Measurements from ENCODE around the gene HK2.
A peak's percentile ranks its signal among the peaks of the same experiment; 100 is the strongest.
"Not testable (repeated sequence)": the region's sequence is repeated elsewhere in the genome, so short reads cannot be mapped to it uniquely, and the experiment has no call there.

HK2 gene

GRCh38 chr2:74849228-74849892, 15.4 kb downstream of the HK2 start:
- H3K4me3 ChIP-seq (ENCODE audit: low read length) = no peak overlapping the region
- WGBS = 50% methylated on average over 8 of the region's 8 CpGs
- peak overlapping the region; percentile 83 for H3K27ac ChIP-seq (ENCODE audit: low read depth, low read length)
- peaks cover 48% of the 10 kb centered on the region for H3K4me1 ChIP-seq (ENCODE audit: insufficient read depth, low read length)
- H3K9ac ChIP-seq (ENCODE audit: low read depth, low read length) = peak overlapping the region; percentile 33; the same call in 1 of the 2 replicates
- H3K9me3 ChIP-seq (ENCODE audit: insufficient read depth, low read depth, low read length) = no peaks in the 10 kb centered on the region
- H3K36me3 ChIP-seq (ENCODE audit: insufficient read depth, low read length) = peaks cover 4% of the 10 kb centered on the region
- H3K27me3 ChIP-seq (ENCODE audit: insufficient read depth, low read length) = no peaks in the 10 kb centered on the region

- Histone ChIP-seq H3K27ac (ENCODE audit: low read depth, low read length) (no peak overlapping the region), H3K9me3 (ENCODE audit: insufficient read depth, low read depth, low read length) (no peaks in the 10 kb centered on the region), H3K9ac (ENCODE audit: low read depth, low read length) (no peak overlapping the region), H3K27me3 (ENCODE audit: insufficient read depth, low read length) (no peaks in the 10 kb centered on the region), H3K36me3 (ENCODE audit: insufficient read depth, low read length) (peaks cover 16% of the 10 kb centered on the region), H3K4me1 (ENCODE audit: insufficient read depth, low read length) (peaks cover 37% of the 10 kb centered on the region), H3K4me3 (ENCODE audit: low read length) (no peak overlapping the region)
- WGBS = 94% methylated on average over 3 of the region's 3 CpGs
These were observed 16.7 kb downstream of the HK2 start for GRCh38 chr2:74850496-74851190.

DNA sequence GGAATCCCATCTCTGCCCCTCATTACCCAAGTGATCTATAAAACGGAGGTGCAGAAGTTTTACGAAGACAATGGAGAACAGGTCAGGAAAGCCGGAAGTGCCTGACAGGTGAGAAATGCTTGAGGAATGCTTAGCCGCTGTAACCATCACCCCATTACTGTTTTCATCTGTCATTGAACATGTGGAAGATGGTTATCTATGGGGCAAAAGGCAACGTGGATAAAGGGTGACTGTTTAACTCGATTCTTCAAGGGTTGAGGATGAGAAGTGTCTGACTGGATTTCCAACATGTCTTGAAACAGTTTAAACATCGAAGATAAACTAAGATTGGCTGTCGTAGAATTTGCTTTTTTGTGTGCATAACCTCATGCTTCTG, 17.3 kb downstream of the HK2 start:
- Histone ChIP-seq H3K9ac (ENCODE audit: low read depth, low read length) (no peak overlapping the region), H3K9me3 (ENCODE audit: insufficient read depth, low read depth, low read length) (no peaks in the 10 kb centered on the region), H3K4me3 (ENCODE audit: low read length) (no peak overlapping the region), H3K36me3 (ENCODE audit: insufficient read depth, low read length) (peaks cover 22% of the 10 kb centered on the region), H3K27me3 (ENCODE audit: insufficient read depth, low read length) (no peaks in the 10 kb centered on the region), H3K4me1 (ENCODE audit: insufficient read depth, low read length) (peaks cover 32% of the 10 kb centered on the region), H3K27ac (ENCODE audit: low read depth, low read length) (no peak overlapping the region)
- WGBS = 93% methylated on average over 8 of the region's 8 CpGs

DNA sequence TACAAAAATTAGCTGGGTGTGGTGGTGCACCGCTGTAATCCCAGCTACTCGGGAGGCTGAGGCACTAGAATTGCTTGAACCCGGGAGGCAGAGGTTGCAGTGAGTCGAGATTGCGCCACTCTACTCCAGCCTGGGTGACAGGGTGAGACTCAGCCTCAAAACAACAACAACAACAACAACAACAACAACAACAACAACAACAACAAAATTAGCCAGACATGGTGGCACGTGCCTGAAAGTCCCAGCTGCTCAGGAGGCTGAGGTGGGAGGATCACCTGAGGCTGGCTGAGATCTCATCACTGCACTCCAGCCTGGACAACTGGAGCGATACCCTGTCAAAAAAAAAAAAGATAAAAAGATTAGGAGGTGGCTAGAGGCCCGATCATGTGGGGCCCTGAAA, 19.4 kb downstream of the HK2 start:
- H3K9ac ChIP-seq (ENCODE audit: low read depth, low read length); H3K9me3 ChIP-seq (ENCODE audit: insufficient read depth, low read depth, low read length); H3K27ac ChIP-seq (ENCODE audit: low read depth, low read length); H3K4me3 ChIP-seq (ENCODE audit: low read length); H3K27me3 ChIP-seq (ENCODE audit: insufficient read depth, low read length): not testable (repeated sequence)
- 95% methylated on average over 8 of the region's 8 CpGs for WGBS
- Histone ChIP-seq H3K36me3 (ENCODE audit: insufficient read depth, low read length) (peaks cover 42% of the 10 kb centered on the region), H3K4me1 (ENCODE audit: insufficient read depth, low read length) (peaks cover 23% of the 10 kb centered on the region)

DNA sequence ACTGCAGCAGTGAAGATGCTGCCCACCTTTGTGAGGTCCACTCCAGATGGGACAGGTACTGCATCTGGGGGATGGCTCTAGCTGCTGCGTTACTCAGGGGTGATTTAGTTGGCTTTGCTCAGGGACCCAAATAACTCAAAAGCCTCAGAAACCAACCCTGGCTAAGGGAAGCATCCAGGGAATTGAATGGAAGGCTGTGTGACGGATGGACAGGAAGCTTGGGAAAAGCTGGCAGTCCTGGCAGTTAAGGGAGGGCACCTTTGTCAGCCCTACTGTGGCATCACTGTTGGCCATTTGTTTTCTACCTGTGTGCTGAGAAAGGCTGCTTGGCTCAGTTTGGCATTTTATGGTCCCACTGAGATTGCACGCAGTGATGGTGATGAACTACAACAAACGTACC, 20.5 kb downstream of the HK2 start:
- Histone ChIP-seq H3K9me3 (ENCODE audit: insufficient read depth, low read depth, low read length) (no peaks in the 10 kb centered on the region), H3K36me3 (ENCODE audit: insufficient read depth, low read length) (peaks cover 50% of the 10 kb centered on the region), H3K4me3 (ENCODE audit: low read length) (no peak overlapping the region), H3K27me3 (ENCODE audit: insufficient read depth, low read length) (no peaks in the 10 kb centered on the region), H3K27ac (ENCODE audit: low read depth, low read length) (no peak overlapping the region), H3K4me1 (ENCODE audit: insufficient read depth, low read length) (peaks cover 13% of the 10 kb centered on the region), H3K9ac (ENCODE audit: low read depth, low read length) (no peak overlapping the region)
- 93% methylated on average over 4 of the region's 4 CpGs for WGBS

DNA sequence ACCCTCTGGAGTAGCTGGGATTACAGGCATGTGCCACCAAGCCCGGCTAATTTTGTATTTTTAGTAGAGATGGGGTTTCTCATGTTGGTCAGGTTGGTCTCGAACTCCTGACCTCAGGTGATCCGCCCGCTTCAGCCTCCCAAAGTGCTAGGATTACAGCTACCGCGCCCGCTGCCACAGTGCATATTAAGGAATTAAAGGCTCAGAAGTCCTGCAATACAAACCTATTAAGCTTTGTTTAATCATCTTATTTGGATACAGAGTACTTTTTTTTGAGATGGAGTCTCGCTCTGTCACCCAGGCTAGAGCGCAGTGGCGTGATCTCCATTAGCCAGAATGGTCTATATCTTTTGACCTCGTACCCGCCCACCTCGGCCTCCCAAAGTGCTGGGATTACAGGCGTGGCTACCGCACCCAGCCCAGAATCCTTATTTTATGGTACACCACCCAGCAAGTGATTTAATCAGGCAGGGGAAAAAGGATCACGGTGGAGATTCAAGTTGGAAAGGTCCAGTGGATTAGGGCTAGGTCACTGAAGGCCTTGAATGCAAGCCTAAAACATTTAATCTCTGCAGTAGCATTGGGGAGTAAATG, 21.3 kb downstream of the HK2 start:
- H3K4me1 ChIP-seq (ENCODE audit: insufficient read depth, low read length); H3K27me3 ChIP-seq (ENCODE audit: insufficient read depth, low read length); H3K9me3 ChIP-seq (ENCODE audit: insufficient read depth, low read depth, low read length); H3K27ac ChIP-seq (ENCODE audit: low read depth, low read length); H3K4me3 ChIP-seq (ENCODE audit: low read length); H3K9ac ChIP-seq (ENCODE audit: low read depth, low read length): not testable (repeated sequence)
- 95% methylated on average over 16 of the region's 16 CpGs for WGBS
- H3K36me3 ChIP-seq (ENCODE audit: insufficient read depth, low read length) = peaks cover 55% of the 10 kb centered on the region

DNA sequence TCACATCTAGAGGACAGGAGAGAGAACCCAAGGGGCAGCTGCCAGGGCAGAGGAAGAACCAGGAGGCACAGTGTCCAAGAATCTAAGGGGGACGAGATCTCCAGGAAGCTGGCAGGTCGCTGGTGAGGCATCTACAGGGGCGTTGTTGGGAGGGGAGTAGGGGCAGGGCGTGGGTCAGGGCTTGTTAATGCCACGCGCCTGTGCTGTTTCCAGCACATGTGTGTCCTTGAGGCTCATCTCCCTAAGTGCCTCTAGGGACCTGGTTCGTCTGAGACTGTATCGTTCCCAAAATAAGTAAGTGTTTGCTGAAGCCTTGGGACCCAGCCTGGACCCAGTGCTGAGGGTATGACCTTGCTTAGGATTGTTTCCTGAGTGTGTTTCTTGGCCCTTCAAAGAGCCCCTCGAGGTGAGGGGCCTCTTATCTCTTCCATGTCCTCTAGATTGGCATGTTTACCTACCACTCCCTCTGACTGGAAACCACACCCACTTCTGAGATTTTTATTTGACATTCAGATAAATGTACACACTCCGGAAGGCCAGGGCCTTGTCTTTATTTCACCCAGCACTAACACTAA, 22.2 kb downstream of the HK2 start:
- no peak overlapping the region for H3K4me3 ChIP-seq (ENCODE audit: low read length)
- no peaks in the 10 kb centered on the region for H3K27me3 ChIP-seq (ENCODE audit: insufficient read depth, low read length)
- no peak overlapping the region for H3K9ac ChIP-seq (ENCODE audit: low read depth, low read length)
- H3K9me3 ChIP-seq (ENCODE audit: insufficient read depth, low read depth, low read length) = no peaks in the 10 kb centered on the region
- 90% methylated on average over 10 of the region's 10 CpGs for WGBS
- H3K4me1 ChIP-seq (ENCODE audit: insufficient read depth, low read length) = no peaks in the 10 kb centered on the region
- H3K27ac ChIP-seq (ENCODE audit: low read depth, low read length) = no peak overlapping the region
- H3K36me3 ChIP-seq (ENCODE audit: insufficient read depth, low read length) = peaks cover 60% of the 10 kb centered on the region

DNA sequence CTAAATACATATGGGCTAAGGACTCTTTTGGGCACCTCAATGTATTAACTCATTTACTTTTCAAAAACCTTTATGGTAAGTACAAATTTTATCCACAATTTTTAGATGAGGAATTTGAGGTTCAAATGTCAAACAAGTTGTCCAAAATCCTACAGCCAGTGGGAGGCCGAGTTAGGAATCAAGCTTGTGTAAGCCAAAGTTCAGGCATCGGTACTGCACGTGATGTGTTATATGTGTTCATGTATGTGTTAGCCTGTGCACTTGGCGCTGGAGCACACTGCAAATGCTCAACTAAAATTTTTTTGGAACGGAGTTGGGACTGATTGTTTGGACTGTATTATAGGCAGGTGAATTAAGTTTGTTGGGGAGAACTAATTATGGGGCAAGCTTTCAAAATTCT, 22.7 kb downstream of the HK2 start:
- no peak overlapping the region for H3K9ac ChIP-seq (ENCODE audit: low read depth, low read length)
- H3K4me3 ChIP-seq (ENCODE audit: low read length) = no peak overlapping the region
- peaks cover 64% of the 10 kb centered on the region for H3K36me3 ChIP-seq (ENCODE audit: insufficient read depth, low read length)
- H3K27ac ChIP-seq (ENCODE audit: low read depth, low read length) = no peak overlapping the region
- no peaks in the 10 kb centered on the region for H3K9me3 ChIP-seq (ENCODE audit: insufficient read depth, low read depth, low read length)
- H3K4me1 ChIP-seq (ENCODE audit: insufficient read depth, low read length) = no peaks in the 10 kb centered on the region
- WGBS = 94% methylated on average over 5 of the region's 5 CpGs
- no peaks in the 10 kb centered on the region for H3K27me3 ChIP-seq (ENCODE audit: insufficient read depth, low read length)

- H3K4me1 ChIP-seq (ENCODE audit: insufficient read depth, low read length) = no peaks in the 10 kb centered on the region
- H3K27ac ChIP-seq (ENCODE audit: low read depth, low read length) = no peak overlapping the region
- H3K9ac ChIP-seq (ENCODE audit: low read depth, low read length) = no peak overlapping the region
- H3K9me3 ChIP-seq (ENCODE audit: insufficient read depth, low read depth, low read length) = no peaks in the 10 kb centered on the region
- WGBS = 94% methylated on average over 4 of the region's 4 CpGs
- H3K36me3 ChIP-seq (ENCODE audit: insufficient read depth, low read length) = peaks cover 70% of the 10 kb centered on the region
- no peak overlapping the region for H3K4me3 ChIP-seq (ENCODE audit: low read length)
- H3K27me3 ChIP-seq (ENCODE audit: insufficient read depth, low read length) = no peaks in the 10 kb centered on the region
These were observed 23.3 kb downstream of the HK2 start for GRCh38 chr2:74857215-74857614.

DNA sequence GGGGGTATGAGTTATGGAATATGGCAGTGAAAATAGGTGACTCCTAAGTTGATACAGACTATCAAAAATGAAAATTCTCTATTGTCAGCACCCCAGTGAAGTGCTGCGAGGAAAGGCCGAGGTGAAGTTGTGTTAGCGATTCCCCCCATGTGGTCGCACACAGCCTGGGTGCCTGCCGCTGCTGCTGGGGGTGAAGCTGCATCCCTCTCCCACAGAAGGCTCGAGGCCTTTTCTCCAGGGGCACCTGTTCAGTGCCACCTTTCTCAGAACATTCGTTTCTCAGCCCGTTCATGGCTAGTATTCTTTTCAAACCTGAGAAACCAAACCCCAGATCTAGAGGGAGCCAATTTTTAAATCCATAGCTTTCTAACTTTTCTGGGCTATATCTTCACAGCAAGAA, 23.8 kb downstream of the HK2 start:
- WGBS = 97% methylated on average over 8 of the region's 8 CpGs
- H3K36me3 ChIP-seq (ENCODE audit: insufficient read depth, low read length) = peaks cover 71% of the 10 kb centered on the region

DNA sequence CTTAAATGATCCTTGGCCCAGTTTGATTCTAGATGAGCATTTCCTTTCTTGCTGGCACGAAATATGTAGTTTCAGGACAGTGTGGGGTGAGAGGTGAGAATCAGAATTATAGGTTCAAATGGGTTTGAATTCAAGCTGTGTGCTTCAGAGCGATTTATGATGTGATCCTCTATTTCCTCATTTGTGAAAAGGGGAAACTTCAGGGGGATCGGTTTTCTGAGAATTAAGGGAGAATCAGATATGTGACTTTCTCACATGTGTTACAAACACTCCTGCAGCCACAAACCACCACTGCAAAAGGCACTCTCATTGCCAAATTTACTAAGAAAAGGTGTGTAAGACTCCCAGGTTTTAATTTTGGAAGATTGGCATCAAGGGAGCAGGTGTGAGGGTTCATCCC, 24.4 kb downstream of the HK2 start:
- 86% methylated on average over 3 of the region's 3 CpGs for WGBS
- no peak overlapping the region for H3K4me3 ChIP-seq (ENCODE audit: low read length)
- no peak overlapping the region for H3K27ac ChIP-seq (ENCODE audit: low read depth, low read length)
- H3K9ac ChIP-seq (ENCODE audit: low read depth, low read length) = no peak overlapping the region
- no peaks in the 10 kb centered on the region for H3K9me3 ChIP-seq (ENCODE audit: insufficient read depth, low read depth, low read length)
- peaks cover 71% of the 10 kb centered on the region for H3K36me3 ChIP-seq (ENCODE audit: insufficient read depth, low read length)
- H3K4me1 ChIP-seq (ENCODE audit: insufficient read depth, low read length) = peaks cover 5% of the 10 kb centered on the region; the same call in 1 of the 2 replicates
- no peaks in the 10 kb centered on the region for H3K27me3 ChIP-seq (ENCODE audit: insufficient read depth, low read length)

More for the DNA sequence above, 23.8 kb downstream of the HK2 start:
- Histone ChIP-seq H3K4me3 (ENCODE audit: low read length) (no peak overlapping the region), H3K27ac (ENCODE audit: low read depth, low read length) (no peak overlapping the region), H3K9me3 (ENCODE audit: insufficient read depth, low read depth, low read length) (no peaks in the 10 kb centered on the region), H3K27me3 (ENCODE audit: insufficient read depth, low read length) (no peaks in the 10 kb centered on the region), H3K9ac (ENCODE audit: low read depth, low read length) (no peak overlapping the region), H3K4me1 (ENCODE audit: insufficient read depth, low read length) (no peaks in the 10 kb centered on the region)
